HG03457 (cell line): Measurements from ENCODE around the gene MYOZ2.
A peak's percentile ranks its signal among the peaks of the same experiment; 100 is the strongest.

Source experiments
- ATAC-seq: cut with Tn5 transposase; IDR thresholded peaks from one replicate; pipeline ENCODE4 v1.9.1; 2021; ENCODE audit warnings: moderate number of reproducible peaks; ENCODE audit not compliant: unreplicated experiment

The MYOZ2 gene

DNA sequence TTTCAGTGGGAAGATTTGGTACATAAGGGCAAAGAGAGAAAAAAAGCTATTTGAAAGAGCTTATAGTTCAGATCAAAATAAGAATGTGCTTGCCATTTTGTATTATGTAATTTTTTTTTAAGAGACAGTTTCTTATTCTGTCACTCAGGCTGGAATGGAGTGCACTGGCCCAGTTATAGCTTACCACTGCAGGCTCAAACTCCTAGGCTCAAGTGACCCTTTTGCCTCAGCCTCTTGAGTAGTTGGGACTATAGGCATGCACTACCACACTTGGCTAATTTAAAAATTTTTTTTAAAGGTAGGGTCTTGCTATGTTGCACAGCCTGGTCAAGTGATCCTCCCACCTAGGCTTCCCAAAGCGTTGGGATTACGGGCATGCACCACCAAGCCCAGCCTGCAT is 54.7 kb downstream of the MYOZ2 start:
- ATAC-seq: no peak

DNA sequence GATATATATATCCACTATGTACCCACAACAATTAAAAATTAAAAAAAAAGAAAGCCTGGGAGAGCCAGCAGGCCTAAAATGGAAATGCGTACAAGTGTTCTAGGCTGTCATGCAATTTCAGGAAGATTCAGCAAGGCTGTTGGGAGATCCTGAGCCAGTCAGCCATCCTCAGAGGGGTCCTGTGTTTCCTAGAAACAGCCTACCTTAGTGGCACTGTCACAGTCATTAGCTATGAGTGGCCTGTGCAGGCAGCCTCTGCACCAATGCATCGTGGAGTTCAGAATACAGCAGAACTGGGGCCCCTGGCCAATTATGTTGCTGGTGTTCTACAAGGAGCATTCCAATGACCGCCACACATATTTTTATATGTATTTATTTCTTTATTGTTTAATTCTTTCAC is 55.9 kb downstream of the MYOZ2 start:
- no peak for ATAC-seq

GRCh38 chr4:119197772-119198212 is 62.2 kb downstream of the MYOZ2 start:
- no peak for ATAC-seq

GRCh38 chr4:119204916-119205315 is 69.3 kb downstream of the MYOZ2 start:
- no peak for ATAC-seq

DNA sequence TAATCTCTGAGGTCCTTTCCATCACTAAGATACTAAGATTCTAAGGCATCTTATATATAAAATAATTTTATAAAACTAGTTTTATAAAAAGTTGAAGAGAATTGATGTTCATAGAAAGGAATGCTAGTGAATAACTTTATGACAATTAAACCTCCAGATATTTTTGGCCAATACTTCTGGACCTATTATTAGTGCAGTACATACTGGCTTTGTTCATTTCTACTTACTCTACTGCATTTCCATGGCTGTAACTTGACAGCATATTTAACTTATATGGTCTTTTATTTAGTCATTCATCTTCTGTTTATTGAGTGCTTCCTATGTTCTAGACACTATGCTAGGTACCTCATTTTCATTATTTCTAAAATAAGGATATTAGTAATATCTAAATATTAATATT is 70.1 kb downstream of the MYOZ2 start:
- no peak for ATAC-seq

DNA sequence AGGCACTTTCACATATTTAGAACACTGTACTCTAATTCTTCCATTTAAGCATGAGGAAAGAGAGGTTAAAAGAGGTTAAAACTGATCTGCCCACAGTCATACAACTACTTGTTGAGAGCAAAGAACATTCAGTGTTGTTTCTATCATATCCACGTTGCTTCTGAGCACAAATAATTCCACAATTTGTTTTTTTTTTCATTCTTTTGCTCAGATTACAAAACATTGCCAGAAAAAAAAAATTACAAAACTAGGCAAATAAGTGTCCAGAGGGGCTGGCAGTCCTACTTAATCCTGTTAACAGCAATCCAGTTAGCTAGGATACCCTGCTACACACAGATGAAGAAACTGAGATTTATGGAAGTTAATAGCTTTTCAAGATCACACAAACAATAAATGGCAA is 70.5 kb downstream of the MYOZ2 start:
- ATAC-seq: no peak

- no peak for ATAC-seq
Observed at GRCh38 chr4:119207051-119207450, 71.4 kb downstream of the MYOZ2 start.

DNA sequence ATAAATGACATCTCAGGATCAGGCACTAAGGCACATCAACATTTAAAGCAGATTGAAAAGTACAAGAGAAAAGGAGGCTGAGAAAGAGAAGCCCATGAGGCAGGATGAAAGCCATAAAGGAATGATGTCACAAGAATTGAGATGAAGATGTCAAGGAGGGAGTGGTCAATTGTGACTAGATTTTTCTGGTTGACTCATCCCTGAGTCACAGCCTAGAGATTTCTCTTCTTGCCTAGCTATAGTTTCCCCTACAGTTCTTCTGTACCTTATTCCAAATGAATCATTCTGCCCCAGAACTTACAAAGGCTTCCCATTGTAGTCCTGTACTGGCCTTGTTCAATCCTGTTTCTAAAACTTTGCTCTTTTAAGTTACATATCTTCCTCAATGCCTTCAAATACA is 73.4 kb downstream of the MYOZ2 start:
- ATAC-seq: no peak

DNA sequence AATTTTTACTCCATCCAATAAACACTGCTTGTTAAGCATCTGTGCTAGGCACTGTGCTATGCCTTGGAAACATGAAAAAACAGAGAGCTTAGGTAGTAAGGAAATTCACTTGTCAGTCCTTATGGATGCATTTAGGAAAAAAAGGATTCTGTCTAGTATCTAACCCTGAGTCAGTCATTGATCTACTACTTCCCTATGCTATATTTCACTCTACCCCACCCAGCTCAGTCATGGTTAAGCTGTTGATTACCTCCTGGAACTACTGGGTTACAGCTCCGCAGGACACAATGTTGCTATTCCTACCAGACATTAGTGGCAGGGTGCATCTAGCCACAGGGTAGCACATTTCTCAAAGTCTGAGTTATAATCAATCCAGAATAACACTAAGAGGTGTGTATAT is 74.0 kb downstream of the MYOZ2 start:
- ATAC-seq: no peak

- ATAC-seq: no peak
Observed at GRCh38 chr4:119210775-119211174, 75.1 kb downstream of the MYOZ2 start.

- peak; percentile 6 for ATAC-seq
Observed at GRCh38 chr4:119211867-119212233, 76.2 kb downstream of the MYOZ2 start.

DNA sequence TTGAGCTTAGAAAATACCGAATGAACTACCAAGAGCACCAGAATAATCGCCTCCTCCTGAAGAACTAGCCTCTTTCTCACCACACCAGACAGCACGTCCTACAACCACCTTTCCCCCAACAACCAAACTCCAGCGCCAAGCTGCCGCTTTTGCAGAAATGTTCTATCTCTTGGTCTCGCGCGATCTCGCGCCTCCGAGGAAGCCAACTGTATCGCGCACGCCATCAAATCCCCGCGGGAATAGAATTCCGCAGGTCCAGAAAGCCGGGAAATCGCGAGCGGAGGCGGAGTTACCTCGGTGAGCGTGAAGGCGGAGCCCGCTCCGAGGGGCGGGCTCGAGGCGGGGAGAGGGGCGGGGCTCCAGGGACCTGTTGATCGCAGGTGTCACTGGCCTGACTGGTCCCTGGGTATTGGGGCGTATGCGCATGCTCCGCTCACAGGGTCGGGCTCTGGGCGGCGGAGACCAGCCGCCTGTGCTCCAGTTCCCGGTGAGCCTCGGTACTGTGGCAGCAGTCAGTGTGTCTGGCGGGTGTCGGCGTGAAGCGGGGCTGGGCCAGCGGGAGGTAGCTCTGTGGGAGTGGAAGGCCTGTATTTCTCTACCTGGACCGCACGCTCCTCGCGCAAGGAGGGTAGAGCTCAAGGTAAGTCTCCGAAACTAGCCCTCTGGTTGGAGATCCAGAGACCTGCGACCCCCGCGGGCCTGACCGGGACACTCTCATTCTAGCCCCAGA is 76.8 kb downstream of the MYOZ2 start, which contains the start of gene USP53:
Gene USP53, plus strand, starts transcription at position 480 of the 730 bp plus-strand sequence. CDS start 27,047 bp downstream, outside the sequence.
- peak; percentile 88 for ATAC-seq

GRCh38 chr4:119212964-119213606 is 77.5 kb downstream of the MYOZ2 start:
- peak; percentile 51 for ATAC-seq

DNA sequence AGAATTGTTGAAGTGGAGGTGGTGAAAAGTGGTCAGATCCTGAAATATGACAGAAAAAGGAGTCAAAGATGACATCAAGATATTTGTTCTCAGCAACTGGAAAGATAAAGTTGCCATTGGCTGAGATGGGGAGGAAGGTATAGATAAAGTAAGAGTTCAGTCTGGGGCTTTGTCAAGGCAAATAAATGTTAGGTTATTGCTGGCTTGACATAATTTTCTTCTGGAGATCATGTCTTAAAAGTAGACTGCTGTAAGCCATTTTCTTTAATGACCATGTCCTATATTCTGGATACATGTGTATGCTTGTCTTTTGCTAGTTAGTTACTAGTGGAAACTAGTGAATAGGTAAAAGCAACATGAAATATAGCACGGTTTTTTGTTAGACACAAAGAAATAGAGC is 82.5 kb downstream of the MYOZ2 start:
- ATAC-seq: no peak

DNA sequence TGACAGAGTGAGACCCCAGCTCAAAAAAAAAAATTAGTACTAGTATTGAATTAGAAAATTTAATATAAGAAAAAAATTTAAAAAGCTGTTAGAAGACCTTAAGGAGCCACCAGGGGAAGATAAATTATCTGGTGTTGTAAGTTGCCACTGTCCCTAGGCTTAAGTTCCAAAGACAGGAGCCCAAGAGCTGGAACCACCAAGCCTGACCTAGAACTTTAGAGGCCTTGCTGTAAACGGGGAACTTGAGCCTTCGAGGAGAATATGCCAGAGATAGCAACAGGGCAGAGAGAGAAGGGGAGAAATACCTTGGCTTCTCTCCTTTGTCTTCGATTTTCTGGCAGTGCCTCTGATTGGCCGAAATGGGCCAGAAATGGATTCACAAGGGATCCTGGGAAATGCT is 85.8 kb downstream of the MYOZ2 start:
- no peak for ATAC-seq

DNA sequence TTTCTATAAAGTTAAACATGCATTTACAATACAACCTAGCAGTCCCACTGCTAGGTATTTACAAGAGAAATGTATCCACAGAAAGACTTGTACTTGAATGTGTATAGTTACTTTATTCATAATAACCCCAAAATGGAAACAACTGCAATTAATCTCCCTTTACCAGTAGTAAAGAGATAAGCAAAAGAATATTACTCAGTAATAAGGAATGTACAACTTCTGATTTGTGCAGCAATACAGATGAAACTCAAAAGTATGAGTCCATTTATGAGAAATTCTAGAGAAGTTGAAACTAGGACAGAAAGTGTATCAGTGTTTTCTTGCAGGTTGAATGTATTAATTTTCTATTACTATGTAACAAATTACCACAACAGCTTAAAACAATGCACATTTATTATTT is 92.1 kb downstream of the MYOZ2 start:
- no peak for ATAC-seq

DNA sequence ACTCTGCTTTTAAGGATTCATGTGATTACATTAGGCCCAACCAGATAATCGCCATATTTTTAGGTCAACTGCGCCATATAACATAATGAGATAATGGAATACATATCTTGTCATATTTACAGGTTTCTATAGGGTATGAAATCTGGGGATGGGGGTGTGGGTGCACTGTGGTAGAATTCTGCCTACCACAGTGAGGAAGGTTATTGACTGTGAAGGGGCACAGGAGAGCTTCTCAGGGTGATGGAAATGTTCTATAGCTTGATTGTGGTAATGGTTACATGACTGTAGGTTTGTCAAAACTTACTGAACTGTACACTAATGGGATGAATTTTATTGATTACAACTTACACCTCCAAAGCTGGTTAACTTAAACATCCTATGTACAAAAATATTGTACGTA is 92.8 kb downstream of the MYOZ2 start:
- no peak for ATAC-seq

DNA sequence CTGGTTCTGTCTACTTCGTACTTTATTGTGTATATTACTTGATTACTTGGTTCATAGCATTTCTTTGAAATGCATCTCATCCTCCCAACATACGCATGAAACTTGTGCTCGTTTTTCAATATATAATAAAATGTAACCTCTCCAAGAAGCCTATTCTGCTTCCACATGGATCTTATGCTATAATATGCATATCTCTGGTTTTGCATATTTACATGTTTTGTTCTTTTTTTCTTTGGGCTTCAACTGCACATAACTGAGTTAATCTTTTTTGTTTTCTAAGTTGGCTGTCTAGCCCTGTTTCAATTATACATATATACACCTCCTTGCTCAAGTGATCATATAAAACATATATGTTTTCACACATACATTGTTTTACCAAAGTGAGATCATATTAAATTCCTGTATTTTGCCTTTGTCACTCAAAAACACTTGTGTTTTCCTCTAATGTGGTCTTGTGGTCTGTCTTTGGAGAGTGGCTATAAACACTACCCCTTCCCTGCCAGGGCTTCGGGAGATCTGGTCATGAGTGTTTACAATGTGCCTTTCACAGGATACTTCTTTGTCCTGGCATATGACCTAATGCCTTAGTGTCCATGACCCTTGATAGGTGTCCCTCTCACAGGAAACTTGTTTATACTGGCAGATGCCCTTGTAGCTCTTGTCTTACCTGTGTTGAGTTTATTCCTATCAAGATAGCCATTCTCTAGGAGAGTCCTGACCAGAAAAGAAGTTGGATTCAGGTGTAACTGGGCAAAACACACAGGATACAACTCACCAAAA is 94.5 kb downstream of the MYOZ2 start:
- ATAC-seq: no peak

- ATAC-seq: no peak
Observed at GRCh38 chr4:119231491-119231890, 95.9 kb downstream of the MYOZ2 start.

DNA sequence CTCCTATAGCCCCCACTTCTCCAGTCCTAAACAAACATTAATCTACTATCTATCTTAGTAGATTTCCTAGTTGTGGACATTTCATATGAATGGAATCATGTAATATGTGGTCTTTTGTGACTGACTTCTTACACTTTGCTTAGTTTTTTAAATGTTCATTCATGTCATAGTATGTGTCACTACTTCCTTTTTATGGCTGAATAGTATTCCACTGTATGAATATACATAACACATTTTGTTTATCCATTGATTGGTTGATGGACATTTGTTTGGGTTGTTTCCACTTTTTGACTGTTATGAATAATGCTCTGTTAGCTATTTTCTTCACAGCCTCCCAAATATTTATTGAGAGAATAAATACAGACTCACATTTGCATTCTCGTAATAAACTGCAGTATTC is 96.7 kb downstream of the MYOZ2 start:
- ATAC-seq: no peak

DNA sequence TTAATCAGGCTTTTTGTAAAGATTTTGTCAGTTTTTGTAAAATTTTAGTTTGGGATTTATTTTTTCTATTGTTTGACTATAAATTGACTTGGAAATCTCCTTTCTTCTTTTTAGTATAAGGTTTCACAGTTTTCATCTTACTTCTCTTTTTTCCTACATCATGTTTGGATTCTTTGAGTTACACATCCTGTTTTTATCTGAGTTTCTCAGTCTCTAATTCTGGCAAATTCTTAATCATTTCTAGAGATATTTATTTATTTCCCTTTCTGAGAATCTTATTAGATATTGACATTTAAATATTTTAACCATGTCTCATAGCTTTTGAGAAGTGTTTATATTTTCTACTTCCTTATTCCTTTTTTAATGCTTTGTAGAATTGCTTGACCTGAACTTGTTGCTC is 97.6 kb downstream of the MYOZ2 start:
- no peak for ATAC-seq

GRCh38 chr4:119233750-119234149 is 98.1 kb downstream of the MYOZ2 start:
- no peak for ATAC-seq
